Measurements from ENCODE around the gene PEPD. TPM values are rescaled to one million over a fixed set of nuclear protein-coding genes. Genes with fewer than 3 reads are reported as not detected.

Gene PEPD
- total RNA-seq, 8 experiments from 2014 or later, result 15.1 to 113 (median 40.7) TPM

GRCh38 chr19:33419788-33420130 is 101.8 kb downstream of the PEPD start:
- in situ Hi-C loops (cut with MboI; ENCODE audit: low pct_unique_long_range_greater_than_20kb in 2 of 9, low sequenced_read_pairs in 9 of 9, unreplicated experiment in 9 of 9), result loop anchor here in 6 of 9 experiments (10.0 to 25.0 kb wide), 4 partner anchors 182 to 355 kb away; partner anchors contain the start of gene SLC7A10 (in 3 of the 6)
- ATAC-seq (replicated peaks in 6 of 8), result peak in 5 of 8 experiments; percentile 49 to 77 (median 63)
- Histone ChIP-seq H3K27ac (no peak overlapping the region), H3K4me1 (replicated peaks in 1 of 2) (peaks cover 28 to 53% of the 10 kb centered on the region in 2 donors), H3K4me3 (no peak overlapping the region)
- 12 to 43% (median 25%) methylated on average over 2 to 3 of the region's 6 CpGs; no CpG with 5 or more reads in 6 of the 10 experiments for WGBS, 10 experiments

GRCh38 chr19:33418871-33419787 is 102.5 kb downstream of the PEPD start:
- Histone ChIP-seq H3K4me1 (replicated peaks in 1 of 2) (peaks cover 27 to 49% of the 10 kb centered on the region in 2 donors), H3K4me3 (no peak overlapping the region), H3K27ac (no peak overlapping the region)
- no peak for ATAC-seq (replicated peaks in 6 of 8)
- 50 to 100% (median 88%) methylated on average over 1 to 6 of the region's 20 CpGs; no CpG with 5 or more reads in 4 of the 10 experiments for WGBS, 10 experiments
- in situ Hi-C loops (cut with MboI; ENCODE audit: low pct_unique_long_range_greater_than_20kb in 2 of 9, low sequenced_read_pairs in 9 of 9, unreplicated experiment in 9 of 9), result loop anchor here in 4 of 9 experiments (10.0 to 25.0 kb wide), 2 partner anchors 182 to 184 kb away; partner anchors contain the start of gene SLC7A10 (in 3 of the 4)

GRCh38 chr19:33418461-33418860 is 103.1 kb downstream of the PEPD start:
- ATAC-seq (replicated peaks in 6 of 8), result no peak
- Histone ChIP-seq H3K27ac (no peak overlapping the region), H3K4me1 (replicated peaks in 1 of 2) (peaks cover 24 to 45% of the 10 kb centered on the region in 2 donors), H3K4me3 (no peak overlapping the region)
- WGBS, 10 experiments, result 80 to 100% (median 93%) methylated on average over 1 to 5 of the region's 12 CpGs; no CpG with 5 or more reads in 6 of the 10 experiments
- in situ Hi-C loops (cut with MboI; ENCODE audit: low pct_unique_long_range_greater_than_20kb in 2 of 9, low sequenced_read_pairs in 9 of 9, unreplicated experiment in 9 of 9), result loop anchor here in 4 of 9 experiments (10.0 to 25.0 kb wide), 2 partner anchors 181 to 184 kb away; partner anchors contain the start of gene SLC7A10 (in 3 of the 4)

DNA sequence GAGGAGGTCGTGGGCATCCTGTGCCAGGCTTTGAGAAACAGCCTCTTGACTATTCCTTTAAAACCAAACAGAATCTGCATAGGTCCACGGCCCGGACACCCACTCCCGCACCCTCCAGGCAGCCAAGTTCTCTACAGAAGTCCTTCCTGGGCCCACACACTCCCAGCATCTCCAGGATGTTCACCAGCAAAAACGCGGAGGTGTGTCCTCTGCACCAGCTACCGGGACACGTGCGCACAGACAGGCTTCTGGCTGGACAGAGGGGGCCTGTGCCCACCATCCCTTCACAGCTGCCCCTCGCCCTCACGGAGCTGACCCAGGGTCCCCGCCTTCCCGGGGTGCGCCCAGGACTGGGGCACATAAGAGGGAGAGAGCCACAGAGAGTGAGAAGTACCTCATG is 103.8 kb downstream of the PEPD start:
- H3K27ac ChIP-seq, result no peak overlapping the region
- no peak for ATAC-seq (replicated peaks in 6 of 8)
- peaks cover 22 to 43% of the 10 kb centered on the region in 2 donors for H3K4me1 ChIP-seq (replicated peaks in 1 of 2)
- 91 to 100% (median 100%) methylated on average over 1 to 7 of the region's 14 CpGs; no CpG with 5 or more reads in 4 of the 10 experiments for WGBS, 10 experiments
- no peak overlapping the region for H3K4me3 ChIP-seq
- in situ Hi-C loops (cut with MboI; ENCODE audit: low pct_unique_long_range_greater_than_20kb in 2 of 9, low sequenced_read_pairs in 9 of 9, unreplicated experiment in 9 of 9), result loop anchor here in 4 of 9 experiments (10.0 to 25.0 kb wide), 2 partner anchors 180 to 183 kb away; partner anchors contain the start of gene SLC7A10 (in 3 of the 4)

DNA sequence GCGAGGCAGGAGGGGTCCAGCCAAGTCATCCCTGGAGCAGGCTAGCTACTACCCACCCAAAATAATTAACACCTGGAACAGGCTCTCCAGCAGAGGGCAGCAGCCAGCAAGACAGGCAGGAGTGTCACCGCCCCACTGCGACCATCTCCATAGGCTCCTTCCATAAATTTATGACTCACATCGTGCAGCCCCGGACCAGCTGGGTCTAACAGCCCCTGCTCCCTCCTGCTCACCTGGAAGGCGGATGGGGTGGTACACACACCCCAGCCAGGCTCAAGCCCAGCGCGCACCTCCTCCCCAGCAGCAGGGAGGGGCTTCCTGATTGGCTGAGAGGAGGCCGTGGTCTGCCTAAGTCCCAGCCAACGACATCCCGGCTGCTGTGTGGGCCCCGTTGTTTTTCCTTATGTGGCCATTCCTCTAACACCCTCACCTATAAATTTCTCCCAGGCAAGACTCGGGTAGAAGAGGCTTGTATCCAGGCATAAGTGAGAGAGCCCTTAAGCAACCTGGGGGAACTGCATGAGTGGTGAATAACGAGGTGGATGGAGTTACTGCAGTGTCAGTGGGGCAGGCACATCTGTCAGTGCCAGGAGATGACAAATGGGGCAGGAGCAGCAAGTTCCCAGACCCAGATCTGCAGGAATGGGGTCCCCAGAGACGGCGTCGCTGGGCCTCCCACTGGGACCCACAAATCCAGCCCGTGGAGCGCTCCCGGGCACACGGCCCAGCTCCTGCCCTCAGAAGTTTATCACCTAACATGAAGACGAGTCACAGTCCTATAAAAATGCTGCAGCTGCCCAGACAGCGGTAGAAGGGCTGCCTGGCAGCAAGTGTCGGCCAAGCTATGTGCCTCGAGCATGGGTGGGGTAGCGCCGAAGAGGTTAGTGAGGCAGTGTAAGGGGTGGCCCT is 105.0 kb downstream of the PEPD start:
- peak overlapping the region; percentile 46 to 74 for H3K27ac ChIP-seq
- peaks cover 22 to 50% of the 10 kb centered on the region in 2 donors for H3K4me1 ChIP-seq (replicated peaks in 1 of 2)
- in situ Hi-C loops (cut with MboI; ENCODE audit: low pct_unique_long_range_greater_than_20kb in 2 of 9, low sequenced_read_pairs in 9 of 9, unreplicated experiment in 9 of 9), result loop anchor here in 4 of 9 experiments (10.0 to 25.0 kb wide), 2 partner anchors 179 to 182 kb away; partner anchors contain the start of gene SLC7A10 (in 3 of the 4)
- peak; percentile 56 to 94 (median 86) for ATAC-seq (replicated peaks in 6 of 8)
- WGBS, 10 experiments, result 0 to 78% (median 13%) methylated on average over 2 to 14 of the region's 27 CpGs; no CpG with 5 or more reads in 5 of the 10 experiments
- no peak overlapping the region for H3K4me3 ChIP-seq

GRCh38 chr19:33414667-33415605 is 106.7 kb downstream of the PEPD start:
- 60 to 100% (median 98%) methylated on average over 1 to 17 of the region's 32 CpGs for WGBS, 10 experiments
- H3K4me3 ChIP-seq, result no peak overlapping the region
- ATAC-seq (replicated peaks in 6 of 8), result no peak
- H3K4me1 ChIP-seq (replicated peaks in 1 of 2), result peaks cover 19 to 48% of the 10 kb centered on the region in 2 donors
- in situ Hi-C loops (cut with MboI; ENCODE audit: low pct_unique_long_range_greater_than_20kb in 2 of 9, low sequenced_read_pairs in 9 of 9, unreplicated experiment in 9 of 9), result loop anchor here in 4 of 9 experiments (10.0 to 25.0 kb wide), 2 partner anchors 178 to 180 kb away; partner anchors contain the start of gene SLC7A10 (in 3 of the 4)
- H3K27ac ChIP-seq, result no peak overlapping the region

- in situ Hi-C loops (cut with MboI; ENCODE audit: low pct_unique_long_range_greater_than_20kb in 2 of 9, low sequenced_read_pairs in 9 of 9, unreplicated experiment in 9 of 9), result loop anchor here in 4 of 9 experiments (10.0 to 25.0 kb wide), 2 partner anchors 177 to 179 kb away; partner anchors contain the start of gene SLC7A10 (in 3 of the 4)
- peak in 2 of 8 experiments; percentile 6 to 13 for ATAC-seq (replicated peaks in 6 of 8)
- 83 to 100% (median 95%) methylated on average over 1 to 4 of the region's 25 CpGs; no CpG with 5 or more reads in 7 of the 10 experiments for WGBS, 10 experiments
Observed at GRCh38 chr19:33413868-33414666, 107.5 kb downstream of the PEPD start.

DNA sequence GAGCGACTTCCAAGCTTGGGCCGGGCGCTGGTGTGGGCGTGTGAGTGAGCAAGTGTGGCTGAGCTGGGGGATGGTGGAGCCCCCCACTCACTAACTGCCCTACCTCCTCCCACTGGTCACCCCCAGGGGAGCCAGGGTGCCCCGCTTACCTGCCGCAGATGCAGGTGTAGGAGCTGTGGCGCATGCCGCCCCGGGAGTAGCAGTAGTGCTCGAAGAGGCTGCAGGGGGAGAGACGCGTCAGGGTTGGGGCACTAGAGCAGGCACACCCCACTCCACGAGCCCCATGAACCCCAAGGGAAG is 108.2 kb downstream of the PEPD start:
- WGBS, 10 experiments, result 83 to 100% methylated on average over 1 of the region's 13 CpGs; no CpG with 5 or more reads in 8 of the 10 experiments
- no peak for ATAC-seq (replicated peaks in 6 of 8)
- in situ Hi-C loops (cut with MboI; ENCODE audit: low pct_unique_long_range_greater_than_20kb in 2 of 9, low sequenced_read_pairs in 9 of 9, unreplicated experiment in 9 of 9), result loop anchor here in 4 of 9 experiments (10.0 to 25.0 kb wide), 2 partner anchors 176 to 179 kb away; partner anchors contain the start of gene SLC7A10 (in 3 of the 4)
- Histone ChIP-seq H3K27ac (no peak overlapping the region), H3K4me1 (replicated peaks in 1 of 2) (peaks cover 12 to 36% of the 10 kb centered on the region in 2 donors), H3K4me3 (no peak overlapping the region)

More at GRCh38 chr19:33413868-33414666, 107.5 kb downstream of the PEPD start:
- H3K4me3 ChIP-seq, result no peak overlapping the region
- H3K4me1 ChIP-seq (replicated peaks in 1 of 2), result peaks cover 12 to 39% of the 10 kb centered on the region in 2 donors
- H3K27ac ChIP-seq, result no peak overlapping the region

DNA sequence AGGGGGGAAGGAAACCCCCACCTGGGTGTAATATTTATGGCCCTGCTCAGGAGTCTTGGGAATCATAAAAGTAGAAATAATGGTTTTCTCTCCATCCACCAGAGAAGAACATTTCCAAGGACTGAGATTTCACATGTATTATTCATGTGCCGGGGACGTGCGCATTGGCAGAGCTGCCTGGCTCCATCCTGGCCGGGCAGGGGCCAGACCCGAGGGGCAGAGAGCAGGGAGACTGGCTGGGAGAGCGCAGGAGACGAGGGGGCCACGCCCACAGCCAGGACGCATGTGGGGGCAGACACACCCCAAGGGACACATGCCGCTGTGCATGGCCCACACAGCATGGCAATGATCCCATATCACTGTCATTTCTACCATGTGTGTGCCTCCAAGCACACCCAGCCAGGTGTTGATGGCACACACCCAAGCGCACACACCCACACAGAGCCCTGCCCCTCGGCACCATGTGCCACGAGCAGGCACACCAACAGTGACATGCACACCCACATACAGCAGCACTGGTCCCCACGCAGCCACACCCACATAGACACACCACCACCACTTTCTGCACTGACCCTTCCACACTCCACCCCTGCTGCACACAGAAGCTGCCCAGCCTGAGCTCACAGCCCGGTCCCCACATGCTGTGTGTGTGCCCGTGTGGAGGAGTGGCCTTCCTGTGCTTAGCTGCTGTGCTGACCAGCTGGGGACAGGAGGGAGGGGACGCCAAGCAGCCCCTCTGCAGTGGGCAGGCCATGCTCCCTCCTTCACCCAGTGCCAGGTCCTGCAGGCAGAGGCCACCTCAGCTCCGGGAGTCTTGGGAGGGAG is 108.8 kb downstream of the PEPD start:
- in situ Hi-C loops (cut with MboI; ENCODE audit: low pct_unique_long_range_greater_than_20kb in 2 of 9, low sequenced_read_pairs in 9 of 9, unreplicated experiment in 9 of 9), result loop anchor here in 4 of 9 experiments (10.0 to 25.0 kb wide), 2 partner anchors 176 to 178 kb away; partner anchors contain the start of gene SLC7A10 (in 3 of the 4)
- Histone ChIP-seq H3K4me3 (no peak overlapping the region), H3K27ac (peak overlapping the region in 1 of 2 donors; percentile 35), H3K4me1 (replicated peaks in 1 of 2) (peaks cover 12 to 36% of the 10 kb centered on the region in 2 donors)
- WGBS, 10 experiments, result 35 to 90% (median 73%) methylated on average over 1 to 9 of the region's 18 CpGs; no CpG with 5 or more reads in 3 of the 10 experiments
- ATAC-seq (replicated peaks in 6 of 8), result peak in 2 of 8 experiments; percentile 3 to 25

GRCh38 chr19:33411621-33412180 is 109.9 kb downstream of the PEPD start:
- 80 to 100% (median 93%) methylated on average over 1 to 5 of the region's 20 CpGs; no CpG with 5 or more reads in 4 of the 10 experiments for WGBS, 10 experiments

More at GRCh38 chr19:33411621-33412180, 109.9 kb downstream of the PEPD start:
- in situ Hi-C loops (cut with MboI; ENCODE audit: low pct_unique_long_range_greater_than_20kb in 2 of 9, low sequenced_read_pairs in 9 of 9, unreplicated experiment in 9 of 9), result loop anchor here in 4 of 9 experiments (10.0 to 25.0 kb wide), 2 partner anchors 174 to 177 kb away; partner anchors contain the start of gene SLC7A10 (in 3 of the 4)
- Histone ChIP-seq H3K27ac (no peak overlapping the region), H3K4me3 (no peak overlapping the region), H3K4me1 (replicated peaks in 1 of 2) (peaks cover 8 to 29% of the 10 kb centered on the region in 2 donors)
- no peak for ATAC-seq (replicated peaks in 6 of 8)

Measured in motor neuron (in vitro differentiated cells).